Naive B cell (primary cell): ENCODE measurements around the gene TECPR2. TPM values are rescaled to one million over a fixed set of nuclear protein-coding genes. Genes with fewer than 3 reads are reported as not detected.
A peak's percentile ranks its signal among the peaks of the same experiment; 100 is the strongest.

Source experiments
- ATAC-seq, 2 donors: fragments of 150-1000 bp; cut with Tn5 transposase; 2 replicates each; pipeline ENCODE4 v1.10.0; 2021; ENCODE audit warnings: low read depth in 2 of 2, mild to moderate bottlenecking in 2 of 2, moderate library complexity in 2 of 2
- DNase-seq: peaks from one replicate; pipeline ENCODE4 v3.0.0; 2022
- H3K27ac Mint-ChIP-seq, 6 donors: one replicate each; pipeline ENCODE4 v1.8.0; 2020 to 2022; ENCODE audit warnings: mild to moderate bottlenecking in 6 of 6, mixed read lengths in 6 of 6, moderate library complexity in 5 of 6, inconsistent platforms in 2 of 6
- H3K27me3 Mint-ChIP-seq, 3 donors: one replicate each; pipeline ENCODE4 v1.8.0; 2021 to 2022; ENCODE audit warnings: mixed read lengths in 3 of 3, mild to moderate bottlenecking in 1 of 3
- H3K36me3 Mint-ChIP-seq, 2 donors: one replicate each; pipeline ENCODE4 v1.8.0; 2020 to 2022; ENCODE audit warnings: mixed read lengths in 2 of 2, inconsistent platforms in 1 of 2, mild to moderate bottlenecking in 1 of 2
- H3K4me1 Mint-ChIP-seq, 3 donors: one replicate each; pipeline ENCODE4 v1.8.0; 2020 to 2022; ENCODE audit warnings: mixed read lengths in 3 of 3, inconsistent platforms in 1 of 3, mild to moderate bottlenecking in 1 of 3, moderate library complexity in 1 of 3
- H3K4me3 Mint-ChIP-seq, 8 donors: one replicate each; pipeline ENCODE4 v1.8.0; 2020 to 2022; ENCODE audit warnings: mild to moderate bottlenecking in 8 of 8, mixed read lengths in 8 of 8, moderate library complexity in 8 of 8, inconsistent platforms in 2 of 8
- H3K9me3 Mint-ChIP-seq, 7 donors: one replicate each; pipeline ENCODE4 v1.8.0; 2020 to 2022; ENCODE audit warnings: mixed read lengths in 7 of 7, mild to moderate bottlenecking in 5 of 7, inconsistent platforms in 2 of 7, moderate library complexity in 1 of 7
- polyA plus RNA-seq, 6 donors: library from polyadenylated mRNA; unstranded; fragments of 300-500 nt; fragmentation: Illumina TruSeq; gene quantifications; one replicate each; pipeline ENCODE4 v1.2.3, GENCODE V29; 2021; ENCODE audit warnings: low read depth in 6 of 6

TECPR2 gene
- polyA plus RNA-seq, 6 donors from 2014 or later: 2.3 to 6.6 (median 3.1) TPM

GRCh38 chr14:102431751-102432150 is 69.0 kb downstream of the TECPR2 start:
- H3K9me3 Mint-ChIP-seq: no peaks in the 10 kb centered on the region
- H3K4me1 Mint-ChIP-seq: no peaks in the 10 kb centered on the region
- H3K27ac Mint-ChIP-seq: no peak overlapping the region
- ATAC-seq (no peak), DNase-seq (no peak)
- H3K27me3 Mint-ChIP-seq: no peaks in the 10 kb centered on the region
- H3K36me3 Mint-ChIP-seq: peaks cover 0 to 4% of the 10 kb centered on the region in 2 donors
- no peak overlapping the region for H3K4me3 Mint-ChIP-seq

DNA sequence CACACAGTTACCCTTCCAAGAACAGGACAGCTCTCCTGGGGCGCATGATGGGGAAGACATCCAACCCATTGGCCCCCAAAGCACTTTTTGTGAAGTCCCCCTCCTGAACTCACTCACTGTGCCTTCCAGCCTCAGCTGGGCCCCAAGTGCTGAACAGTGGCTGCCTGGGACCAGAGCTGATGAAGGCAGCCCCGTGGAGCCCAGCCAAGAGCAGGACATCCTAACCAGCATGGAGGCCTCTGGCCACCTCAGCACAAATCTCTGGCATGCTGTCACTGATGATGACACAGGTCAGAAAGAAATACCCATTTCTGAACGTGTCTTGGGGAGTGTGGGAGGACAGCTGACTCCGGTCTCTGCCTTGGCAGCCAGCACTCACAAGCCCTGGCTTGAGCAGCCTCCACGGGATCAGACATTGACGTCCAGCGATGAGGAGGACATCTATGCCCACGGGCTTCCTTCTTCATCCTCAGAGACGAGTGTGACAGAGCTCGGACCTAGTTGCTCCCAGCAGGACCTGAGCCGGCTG is 72.0 kb downstream of the TECPR2 start:
- H3K9me3 Mint-ChIP-seq: no peaks in the 10 kb centered on the region
- H3K27ac Mint-ChIP-seq: no peak overlapping the region
- no peak for ATAC-seq
- H3K4me1 Mint-ChIP-seq: peaks cover 0 to 5% (median 4%) of the 10 kb centered on the region in 3 donors
- no peak overlapping the region for H3K4me3 Mint-ChIP-seq
- H3K27me3 Mint-ChIP-seq: no peaks in the 10 kb centered on the region
- no peak for DNase-seq
- peaks cover 0 to 5% of the 10 kb centered on the region in 2 donors for H3K36me3 Mint-ChIP-seq

DNA sequence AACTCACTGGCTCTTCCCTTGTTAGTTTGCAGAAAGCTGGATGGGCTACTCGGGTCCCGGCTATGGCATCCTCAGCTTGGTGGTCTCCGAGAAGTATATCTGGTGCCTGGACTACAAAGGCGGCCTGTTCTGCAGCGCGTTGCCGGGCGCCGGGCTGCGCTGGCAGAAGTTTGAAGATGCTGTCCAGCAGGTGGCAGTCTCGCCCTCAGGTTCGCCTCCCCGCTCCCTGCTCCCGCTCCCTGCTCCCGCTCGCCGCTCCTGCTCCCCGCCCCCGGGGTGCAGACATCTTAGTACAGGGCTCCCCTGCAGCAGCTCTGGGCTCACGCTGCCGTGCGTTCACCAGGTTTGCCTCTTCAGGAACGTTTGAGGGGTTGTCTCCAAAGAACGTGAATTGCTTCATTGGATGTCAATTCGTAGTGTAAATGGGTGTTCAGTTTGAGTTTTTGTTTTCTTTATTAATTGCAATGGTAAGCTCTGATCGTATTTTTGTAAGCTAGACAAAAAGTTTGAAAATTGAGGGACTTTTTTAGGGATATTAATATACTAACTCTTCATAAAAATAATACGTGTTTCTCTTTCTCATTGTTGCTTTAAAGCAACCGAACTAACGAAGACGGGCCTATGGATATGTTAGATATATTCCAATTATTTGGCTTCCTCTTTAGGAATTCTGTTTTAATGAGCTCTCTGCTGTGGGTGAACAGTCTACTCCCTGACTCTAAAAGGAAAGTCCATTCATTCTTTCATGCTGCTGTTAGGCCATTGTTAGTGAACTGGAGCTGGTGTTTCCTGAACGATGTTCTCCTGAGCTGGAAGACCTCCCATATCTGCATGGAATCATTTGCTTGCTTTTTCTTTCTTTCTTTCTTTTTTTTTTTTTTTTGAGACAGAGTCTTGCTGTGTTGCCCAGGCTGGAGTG is 75.5 kb downstream of the TECPR2 start:
- ATAC-seq (peak in 1 of 2 donors; percentile 91), DNase-seq (peak; percentile 60)
- no peaks in the 10 kb centered on the region for H3K9me3 Mint-ChIP-seq
- H3K36me3 Mint-ChIP-seq: peaks cover 0 to 8% of the 10 kb centered on the region in 2 donors
- no peak overlapping the region for H3K27ac Mint-ChIP-seq
- H3K4me3 Mint-ChIP-seq: peak overlapping the region in 3 of 8 donors; percentile 16 to 32 (median 29)
- no peaks in the 10 kb centered on the region for H3K27me3 Mint-ChIP-seq
- H3K4me1 Mint-ChIP-seq: peaks cover 0 to 5% (median 4%) of the 10 kb centered on the region in 3 donors

DNA sequence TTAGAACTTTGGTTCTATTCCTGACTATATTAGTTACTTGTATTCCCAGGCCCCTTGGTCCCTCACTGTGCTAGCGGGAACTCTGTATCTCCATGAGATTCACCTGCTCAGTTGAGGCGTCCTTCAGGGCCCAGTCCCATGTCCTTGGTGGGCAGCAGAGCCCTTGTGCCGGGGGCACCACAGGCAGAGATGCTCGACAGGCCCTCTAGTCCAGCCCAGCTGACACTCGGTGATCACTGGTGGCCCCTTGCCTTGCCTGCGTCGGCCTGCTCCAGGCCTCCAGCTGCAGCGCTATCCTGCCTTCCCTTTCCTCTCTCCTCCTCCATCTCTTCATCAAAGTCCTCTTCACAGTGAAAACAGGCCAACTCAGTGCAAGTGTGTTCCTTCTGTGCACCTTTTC is 76.8 kb downstream of the TECPR2 start:
- no peak for DNase-seq
- Mint-ChIP-seq H3K4me1 (peaks cover 0 to 5% (median 4%) of the 10 kb centered on the region in 3 donors), H3K27ac (no peak overlapping the region), H3K9me3 (no peaks in the 10 kb centered on the region), H3K27me3 (no peaks in the 10 kb centered on the region), H3K4me3 (no peak overlapping the region), H3K36me3 (peaks cover 0 to 4% of the 10 kb centered on the region in 2 donors)
- no peak for ATAC-seq

DNA sequence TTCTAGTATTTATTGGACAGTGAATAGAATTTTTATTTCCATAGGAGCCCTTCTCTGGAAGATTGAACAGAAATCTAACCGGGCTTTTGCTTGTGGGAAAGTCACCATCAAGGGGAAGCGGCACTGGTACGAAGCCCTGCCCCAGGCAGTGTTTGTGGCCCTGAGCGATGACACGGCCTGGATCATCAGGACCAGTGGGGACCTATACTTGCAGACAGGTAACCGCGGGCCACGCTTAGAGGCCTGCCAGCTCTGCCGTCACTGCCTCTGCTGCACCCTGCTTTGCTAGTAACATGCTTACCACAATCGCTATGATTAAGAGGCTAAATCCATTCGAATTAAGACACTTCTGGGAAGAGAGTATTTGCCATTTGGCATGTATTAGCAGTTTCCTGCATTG is 77.7 kb downstream of the TECPR2 start:
- H3K4me1 Mint-ChIP-seq: peaks cover 0 to 5% (median 4%) of the 10 kb centered on the region in 3 donors
- no peaks in the 10 kb centered on the region for H3K9me3 Mint-ChIP-seq
- H3K36me3 Mint-ChIP-seq: peaks cover 4 to 7% of the 10 kb centered on the region in 2 donors
- no peak overlapping the region for H3K27ac Mint-ChIP-seq
- no peaks in the 10 kb centered on the region for H3K27me3 Mint-ChIP-seq
- ATAC-seq (no peak), DNase-seq (no peak)
- no peak overlapping the region for H3K4me3 Mint-ChIP-seq

DNA sequence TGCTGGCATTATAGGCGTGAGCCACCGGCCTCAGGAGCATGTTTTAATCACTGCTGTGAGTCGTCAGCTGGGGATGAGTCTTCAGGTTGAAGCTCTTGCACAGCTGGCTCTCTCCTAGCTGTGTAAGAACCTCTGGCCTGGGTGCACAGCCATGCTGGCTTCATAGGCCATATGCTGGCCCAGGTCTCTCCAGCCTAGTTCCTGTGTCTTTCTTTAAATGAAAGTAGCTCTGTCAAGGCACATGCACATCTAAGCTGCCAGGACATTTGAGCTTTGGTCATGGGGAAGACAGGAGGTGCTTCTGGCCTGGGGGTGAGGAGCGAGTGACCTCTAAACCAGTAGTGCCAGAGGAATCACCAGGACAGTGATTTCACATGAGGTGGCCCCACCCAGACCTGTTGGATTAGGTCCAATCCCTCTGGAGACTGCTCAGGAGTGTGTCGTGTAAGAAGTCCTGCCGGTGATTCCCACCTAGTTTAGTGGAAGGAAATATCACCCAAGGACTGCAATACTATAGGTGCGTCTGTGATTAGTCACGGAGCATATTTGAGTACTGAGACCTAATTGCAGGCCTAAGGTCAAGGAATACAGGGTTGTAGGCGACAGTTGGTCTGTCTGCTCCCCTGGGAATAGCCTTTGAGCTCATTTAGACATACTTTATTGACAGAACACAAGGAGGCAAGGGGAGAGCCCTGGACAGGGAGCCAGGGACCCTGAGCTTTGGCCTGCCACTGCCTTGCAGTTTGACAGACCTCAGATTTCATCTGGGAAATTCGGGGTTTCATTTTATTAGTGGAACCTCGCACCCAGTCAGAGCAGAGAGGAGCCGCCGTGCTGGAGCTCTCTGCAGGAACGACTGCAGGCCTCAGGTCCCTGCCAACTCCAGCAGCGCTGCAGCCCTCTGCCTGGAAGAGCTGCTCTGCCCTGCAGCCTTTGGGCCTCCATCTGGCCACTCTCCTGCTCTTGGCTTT is 79.8 kb downstream of the TECPR2 start:
- peaks cover 8 to 16% of the 10 kb centered on the region in 2 donors for H3K36me3 Mint-ChIP-seq
- ATAC-seq: no peak

DNA sequence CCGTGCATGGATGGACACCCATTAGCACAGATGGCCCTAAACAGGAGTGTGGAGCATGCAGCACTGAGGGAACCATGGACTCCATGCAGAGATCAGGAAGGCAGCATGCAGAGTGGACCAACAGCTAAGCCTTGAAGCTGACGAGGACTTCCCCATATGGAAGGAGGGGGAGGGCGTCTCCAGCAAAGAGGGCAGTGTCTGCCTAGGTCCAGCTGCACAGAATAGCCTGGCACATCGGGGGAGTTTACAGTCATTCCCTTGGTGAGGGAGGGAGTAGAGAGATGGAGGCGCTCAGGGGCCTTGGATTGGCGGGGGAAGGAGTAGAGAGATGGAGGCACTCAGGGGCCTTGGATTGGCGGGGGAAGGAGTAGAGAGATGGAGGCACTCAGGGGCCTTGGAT is 82.3 kb downstream of the TECPR2 start:
- H3K36me3 Mint-ChIP-seq: peaks cover 8 to 16% of the 10 kb centered on the region in 2 donors
- no peak for DNase-seq
- H3K4me1 Mint-ChIP-seq: no peaks in the 10 kb centered on the region
- no peak for ATAC-seq
- H3K9me3 Mint-ChIP-seq: no peaks in the 10 kb centered on the region
- no peak overlapping the region for H3K27ac Mint-ChIP-seq
- no peak overlapping the region for H3K4me3 Mint-ChIP-seq
- no peaks in the 10 kb centered on the region for H3K27me3 Mint-ChIP-seq

More for the DNA sequence above, 79.8 kb downstream of the TECPR2 start:
- Mint-ChIP-seq H3K9me3 (no peaks in the 10 kb centered on the region), H3K27me3 (no peaks in the 10 kb centered on the region), H3K4me1 (peaks cover 0 to 5% (median 4%) of the 10 kb centered on the region in 3 donors), H3K27ac (peak overlapping the region in 1 of 6 donors; percentile 81), H3K4me3 (no peak overlapping the region)
- DNase-seq: no peak

GRCh38 chr14:102445641-102446040 is 82.9 kb downstream of the TECPR2 start:
- DNase-seq (no peak), ATAC-seq (no peak)
- no peaks in the 10 kb centered on the region for H3K27me3 Mint-ChIP-seq
- H3K4me1 Mint-ChIP-seq: no peaks in the 10 kb centered on the region
- H3K27ac Mint-ChIP-seq: peak overlapping the region in 1 of 6 donors; percentile 28
- no peak overlapping the region for H3K4me3 Mint-ChIP-seq
- peaks cover 8 to 16% of the 10 kb centered on the region in 2 donors for H3K36me3 Mint-ChIP-seq
- no peaks in the 10 kb centered on the region for H3K9me3 Mint-ChIP-seq

- no peaks in the 10 kb centered on the region for H3K4me1 Mint-ChIP-seq
- H3K4me3 Mint-ChIP-seq: no peak overlapping the region
- ATAC-seq (no peak), DNase-seq (no peak)
- H3K27me3 Mint-ChIP-seq: no peaks in the 10 kb centered on the region
- H3K36me3 Mint-ChIP-seq: peaks cover under 1 to 20% of the 10 kb centered on the region in 2 donors
- peak overlapping the region in 1 of 6 donors; percentile 26 for H3K27ac Mint-ChIP-seq
- no peaks in the 10 kb centered on the region for H3K9me3 Mint-ChIP-seq
Measured at GRCh38 chr14:102450206-102451063, 87.7 kb downstream of the TECPR2 start.

GRCh38 chr14:102451064-102451352 is 88.3 kb downstream of the TECPR2 start:
- H3K4me3 Mint-ChIP-seq: no peak overlapping the region
- ATAC-seq: no peak
- peaks cover 0 to 17% of the 10 kb centered on the region in 2 donors for H3K36me3 Mint-ChIP-seq
- H3K4me1 Mint-ChIP-seq: no peaks in the 10 kb centered on the region
- H3K27me3 Mint-ChIP-seq: no peaks in the 10 kb centered on the region
- DNase-seq: no peak
- no peak overlapping the region for H3K27ac Mint-ChIP-seq
- no peaks in the 10 kb centered on the region for H3K9me3 Mint-ChIP-seq

DNA sequence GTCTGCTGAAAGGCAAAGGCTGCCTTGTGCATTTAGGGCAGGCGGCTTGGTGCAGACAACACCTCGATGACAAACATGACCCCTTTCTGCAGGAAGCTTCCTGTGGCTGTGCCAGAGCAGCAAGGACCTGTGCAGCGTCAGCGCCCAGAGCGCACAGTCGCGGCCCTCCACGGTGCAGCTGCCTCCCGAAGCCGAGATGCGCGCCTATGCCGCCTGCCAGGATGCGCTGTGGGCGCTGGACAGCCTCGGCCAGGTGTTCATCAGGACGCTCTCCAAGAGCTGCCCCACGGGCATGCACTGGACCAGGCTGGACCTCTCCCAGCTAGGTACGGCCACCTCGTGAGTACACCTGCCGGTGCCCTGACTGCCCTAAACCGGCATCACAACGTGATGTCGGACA is 89.6 kb downstream of the TECPR2 start:
- Mint-ChIP-seq H3K27ac (no peak overlapping the region), H3K4me1 (no peaks in the 10 kb centered on the region), H3K4me3 (no peak overlapping the region), H3K27me3 (no peaks in the 10 kb centered on the region), H3K36me3 (peaks cover 0 to 11% of the 10 kb centered on the region in 2 donors), H3K9me3 (no peaks in the 10 kb centered on the region)
- ATAC-seq (no peak), DNase-seq (no peak)

DNA sequence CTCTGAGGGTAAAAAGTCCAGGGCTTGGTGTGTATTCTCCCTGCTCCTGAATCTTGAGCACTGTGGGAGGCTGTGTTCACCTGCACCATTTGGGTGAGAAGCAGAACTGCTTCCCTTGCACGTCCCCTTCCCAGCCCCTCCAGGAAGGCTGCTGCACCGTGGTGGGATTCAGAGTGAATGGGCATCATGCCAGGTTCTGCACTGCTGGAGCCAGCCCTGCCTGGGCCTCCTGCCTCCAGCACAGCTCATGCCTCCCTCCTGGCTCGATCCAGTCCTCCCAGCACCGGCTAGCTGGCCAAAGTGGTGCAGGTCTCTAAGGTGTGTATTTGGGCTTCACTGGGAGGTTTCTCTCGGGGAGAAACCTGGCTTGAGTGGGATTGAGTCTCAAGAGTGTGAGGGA is 92.0 kb downstream of the TECPR2 start:
- Mint-ChIP-seq H3K27ac (no peak overlapping the region), H3K9me3 (no peaks in the 10 kb centered on the region), H3K4me1 (no peaks in the 10 kb centered on the region), H3K27me3 (no peaks in the 10 kb centered on the region), H3K4me3 (no peak overlapping the region), H3K36me3 (peaks cover 0 to 4% of the 10 kb centered on the region in 2 donors)
- DNase-seq: no peak
- no peak for ATAC-seq

DNA sequence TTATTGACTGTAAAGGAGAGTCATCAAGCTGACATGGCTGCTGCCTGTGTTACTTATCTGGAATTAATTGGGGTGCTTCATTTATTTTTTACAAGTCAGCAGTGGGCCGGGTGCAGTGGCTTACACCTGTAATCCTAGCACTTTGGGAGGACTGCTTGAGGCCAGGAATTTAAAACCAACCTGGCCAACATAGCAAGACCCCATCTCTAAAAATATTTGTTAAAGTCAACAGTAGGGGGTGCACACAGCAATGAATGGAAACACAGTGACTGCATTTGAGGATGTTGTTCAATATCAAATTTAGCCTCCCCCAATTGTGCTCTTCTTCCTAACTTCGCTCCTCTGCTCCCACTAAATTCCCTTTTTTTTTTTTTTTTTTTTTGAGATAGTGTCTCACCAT is 94.8 kb downstream of the TECPR2 start:
- Mint-ChIP-seq H3K27me3 (no peaks in the 10 kb centered on the region), H3K36me3 (peaks cover 0 to 7% of the 10 kb centered on the region in 2 donors)

More for the DNA sequence above, 94.8 kb downstream of the TECPR2 start:
- DNase-seq (no peak), ATAC-seq (no peak)
- Mint-ChIP-seq H3K27ac (no peak overlapping the region), H3K4me1 (no peaks in the 10 kb centered on the region), H3K9me3 (no peaks in the 10 kb centered on the region), H3K4me3 (no peak overlapping the region)
